HCT116 (cell line): ENCODE measurements around the gene PINK1. TPM values are rescaled to one million over a fixed set of nuclear protein-coding genes. Genes with fewer than 3 reads are reported as not detected.
A peak's percentile ranks its signal among the peaks of the same experiment; 100 is the strongest.

Experiments
- ATAC-seq: fragments of 200-7000 bp; cut with Tn5 transposase; 2 replicates; pipeline ENCODE4 v1.9.1; 2020; ENCODE audit warnings: mild to moderate bottlenecking, moderate library complexity
- BruUV-seq: library from RNA; stranded (reverse); fragments of 400-500 nt; replicated peaks from 2 replicates; lab custom pipeline; 2021; lab: Mats Ljungman, UMichigan
- CTCF ChIA-PET: fragments of 300-600 bp; sonication (Branson Sonifier 250); formaldehyde crosslinking; loops from one replicate; lab custom pipeline; 2021; ENCODE audit warnings: antibody characterized with exemption; lab: Charles Lee
- POLR2A ChIA-PET: fragments of 300-600, 350-600 bp; sonication (Branson Sonifier 250); formaldehyde crosslinking; loops from one replicate; lab custom pipeline; 2021; ENCODE audit warnings: antibody characterized with exemption; lab: Charles Lee
- RAD21 ChIA-PET, 2 experiments: fragments of 300-600 bp; sonication (Branson Sonifier 250); formaldehyde crosslinking; loops; one replicate each; lab custom pipeline; 2023; ENCODE audit warnings: low total read pairs in 2 of 2; ENCODE audit not compliant: uncharacterized antibody in 2 of 2, unreplicated experiment in 2 of 2, low non-redundant PET in 1 of 2; lab: Charles Lee
- DNase-seq: peaks from one replicate; pipeline ENCODE4 v3.0.0-alpha.2; 2010; ENCODE audit warnings: low read depth, low spot score
- H2AFZ ChIP-seq: fragments of 200-600 bp; shearing (Covaris generic), sonication (generic); 2 replicates; pipeline ENCODE4 v1.6.1; 2017; ENCODE audit warnings: low read depth, mixed run types, mixed read lengths, antibody characterized with exemption, low read length; ENCODE audit not compliant: poor library complexity, severe bottlenecking
- H3K27ac ChIP-seq: 2 replicates; pipeline ENCODE4 v1.5.1; 2012; ENCODE audit warnings: low read depth, low read length
- H3K27me3 ChIP-seq: fragments of 200-600 bp; sonication (generic); 2 replicates; pipeline ENCODE4 v1.6.1; 2016; ENCODE audit warnings: mixed run types, low read length, mixed read lengths; ENCODE audit not compliant: insufficient read depth
- H3K36me3 ChIP-seq, 2 experiments: fragments of 200-500 bp in 1 of 2; fragments of 200-600 bp in 1 of 2; sonication (Bioruptor generic) in 1 of 2; sonication (generic) in 1 of 2; 2 replicates each; pipeline versions ENCODE4 v1.5.1 to v1.6.1; 2014 to 2016; ENCODE audit warnings: low read length in 2 of 2, inconsistent platforms in 1 of 2, mixed read lengths in 1 of 2, mixed run types in 1 of 2; ENCODE audit not compliant: insufficient read depth in 2 of 2, control insufficient read depth in 1 of 2
- H3K4me1 ChIP-seq, 2 experiments: fragments of 200-600 bp in 1 of 2; sonication (generic) in 1 of 2; 2 replicates each; pipeline versions ENCODE4 v1.5.1 to v1.6.1; 2012 to 2017; ENCODE audit warnings: low read length in 2 of 2, inconsistent platforms in 1 of 2, mild to moderate bottlenecking in 1 of 2, mixed read lengths in 1 of 2, mixed run types in 1 of 2, moderate library complexity in 1 of 2; ENCODE audit not compliant: insufficient read depth in 2 of 2, control insufficient read depth in 1 of 2
- H3K4me2 ChIP-seq: fragments of 200-600 bp; sonication (generic); 2 replicates; pipeline ENCODE4 v1.6.1; 2017; ENCODE audit warnings: mixed run types, low read length, mixed read lengths
- H3K4me3 ChIP-seq, 2 experiments: fragments of 200-600 bp in 1 of 2; sonication (generic) in 1 of 2; replicated peaks in 1 of 2; 2 replicates each; pipeline ENCODE4 v1.5.1; 2011 to 2016; ENCODE audit warnings: low read length in 2 of 2, control low read depth in 1 of 2, low read depth in 1 of 2, mild to moderate bottlenecking in 1 of 2, mixed read lengths in 1 of 2, mixed run types in 1 of 2
- H3K79me2 ChIP-seq: fragments of 200-600 bp; sonication (generic); 2 replicates; pipeline ENCODE4 v1.6.1; 2017; ENCODE audit warnings: mild to moderate bottlenecking, mixed run types, low read length, moderate library complexity, mixed read lengths; ENCODE audit not compliant: insufficient read depth
- H3K9ac ChIP-seq: fragments of 200-600 bp; sonication (generic); 2 replicates; pipeline ENCODE4 v1.6.1; 2016; ENCODE audit warnings: low read length, mixed read lengths
- H3K9me2 ChIP-seq: fragments of 200-600 bp; sonication (generic), shearing (Covaris generic); 2 replicates; pipeline ENCODE4 v1.6.1; 2017; ENCODE audit warnings: mixed run types, mild to moderate bottlenecking, moderate library complexity; ENCODE audit not compliant: insufficient read depth
- H3K9me3 ChIP-seq, 2 experiments: fragments of 200-500 bp in 1 of 2; fragments of 200-600 bp in 1 of 2; sonication (Bioruptor generic) in 1 of 2; sonication (generic) in 1 of 2; 2 replicates each; pipeline ENCODE4 v1.6.1; 2014 to 2017; ENCODE audit warnings: low read length in 2 of 2, mixed read lengths in 2 of 2, inconsistent platforms in 1 of 2, low read depth in 1 of 2, mild to moderate bottlenecking in 1 of 2, mixed run types in 1 of 2, moderate library complexity in 1 of 2; ENCODE audit not compliant: control insufficient read depth in 1 of 2, insufficient read depth in 1 of 2
- H4K20me1 ChIP-seq: fragments of 200-600 bp; sonication (generic), shearing (Covaris generic); 2 replicates; pipeline ENCODE4 v1.6.1; 2017; ENCODE audit warnings: mixed run types, mild to moderate bottlenecking, moderate library complexity; ENCODE audit not compliant: insufficient read depth
- ATF3 ChIP-seq: IDR thresholded peaks from 2 replicates; pipeline ENCODE4 v1.6.1; 2012
- CBX3 ChIP-seq: IDR thresholded peaks from 2 replicates; pipeline ENCODE4 v1.6.1; 2012; ENCODE audit warnings: low read depth
- CEBPB ChIP-seq: IDR thresholded peaks from 2 replicates; pipeline ENCODE4 v1.6.1; 2012; ENCODE audit warnings: low read depth
- CTCF ChIP-seq, 3 experiments: fragments of 200-600 bp in 1 of 3; sonication (generic) in 1 of 3; IDR thresholded peaks in 2 of 3; conservative IDR thresholded peaks in 1 of 3; 2 replicates each; pipeline ENCODE4 v1.5.1; 2012 to 2017; ENCODE audit warnings: low read depth in 2 of 3, low read length in 2 of 3, antibody characterized with exemption in 1 of 3, borderline replicate concordance in 1 of 3, control low read depth in 1 of 3, mild to moderate bottlenecking in 1 of 3, mixed read lengths in 1 of 3, mixed run types in 1 of 3, moderate library complexity in 1 of 3; ENCODE audit not compliant: insufficient read depth in 1 of 3
- EGR1 ChIP-seq: IDR thresholded peaks from 2 replicates; pipeline ENCODE4 v1.6.1; 2012; ENCODE audit warnings: low read depth
- FOSL1 ChIP-seq: IDR thresholded peaks from 2 replicates; pipeline ENCODE4 v1.6.1; 2012; ENCODE audit warnings: low read depth
- JUND ChIP-seq: IDR thresholded peaks from 2 replicates; pipeline ENCODE4 v1.6.1; 2012
- POLR2AphosphoS5 ChIP-seq: IDR thresholded peaks from 2 replicates; pipeline ENCODE4 v1.6.1; 2011; ENCODE audit warnings: mild to moderate bottlenecking, low read depth, low read length, moderate library complexity
- REST ChIP-seq: IDR thresholded peaks from 2 replicates; pipeline ENCODE4 v1.6.1; 2012; ENCODE audit warnings: low read depth
- SIN3A ChIP-seq: IDR thresholded peaks from 2 replicates; pipeline ENCODE4 v1.6.1; 2012; ENCODE audit warnings: low read depth
- SP1 ChIP-seq: IDR thresholded peaks from 2 replicates; pipeline ENCODE4 v1.6.1; 2012; ENCODE audit warnings: low read depth
- SRF ChIP-seq: IDR thresholded peaks from 2 replicates; pipeline ENCODE4 v1.6.1; 2012; ENCODE audit warnings: low read depth
- ZNF274 ChIP-seq: fragments of 200-500 bp; sonication (Bioruptor generic); IDR thresholded peaks from 2 replicates; pipeline ENCODE4 v1.6.1; 2014; ENCODE audit warnings: mild to moderate bottlenecking, low read depth, low read length, inconsistent platforms
- intact Hi-C: fragments of 100-400 bp; cut with micrococcal nuclease; formaldehyde crosslinking; loops from 2 replicates; pipeline ENCODE4 v1.10.0; 2022
- total RNA-seq: library from RNA; stranded (reverse); gene quantifications from one replicate; pipeline ENCODE4 v1.2.1, GENCODE V29; 2021; ENCODE audit not compliant: unreplicated experiment

Gene PINK1
- total RNA-seq, 1 experiment from 2014 or later, result 29.4 TPM

GRCh38 chr1:20612221-20612746, 21.0 kb upstream of the PINK1 start:
- Histone ChIP-seq H2AFZ (no peak overlapping the region), H3K9ac (peak overlapping the region; percentile 70; the same call in 1 of the 2 replicates), H3K9me3 (no peaks in the 10 kb centered on the region), H4K20me1 (no peaks in the 10 kb centered on the region), H3K27me3 (no peaks in the 10 kb centered on the region), H3K79me2 (no peaks in the 10 kb centered on the region), H3K27ac (peak overlapping the region; percentile 94), H3K4me2 (peak overlapping the region; percentile 65), H3K36me3 (no peaks in the 10 kb centered on the region), H3K4me1 (peaks cover 34 to 45% of the 10 kb centered on the region in 2 experiments), H3K4me3 (peak overlapping the region in 1 of 2 experiments; percentile 2; a peak in 1 of 4 replicates), H3K9me2 (no peaks in the 10 kb centered on the region)
- TF ChIP-seq SRF (no peak), EGR1 (peak; percentile 88), CBX3 (peak; percentile 87), CEBPB (no peak), FOSL1 (peak; percentile 54; the same call in 1 of the 2 replicates), ZNF274 (no peak), REST (no peak), CTCF (IDR thresholded peaks at IDR 0.05 in 2 of 3, conservative IDR thresholded peaks at IDR 0.05 in 1 of 3; ENCODE audit: borderline replicate concordance in 1 of 3, insufficient read depth in 1 of 3, low read depth in 2 of 3, low read length in 2 of 3) (no peak), SP1 (peak; percentile 75), SIN3A (no peak), POLR2AphosphoS5 (peak; percentile 30; the same call in 1 of the 2 replicates), JUND (peak; percentile 56), ATF3 (no peak)
- BruUV-seq, result no TSS peak
- DNase-seq (peak; percentile 71), ATAC-seq (peak; percentile 68)
- ChIA-PET CTCF (interaction anchor here (2.1 kb wide), 1 partner anchor 22 kb away, joined by 10 read pairs; no protein-coding TSS in a partner anchor), RAD21 (interaction anchor here (0.7 to 1.1 kb wide), 3 partner anchors 9 to 118 kb away, joined by 3 to 4 read pairs (median 4); partner anchors contain the start of gene CDA (in 1 of the 2)), POLR2A (interaction anchor here (1.7 kb wide), 1 partner anchor 24 kb away, joined by 5 read pairs; the partner anchor contains the start of gene CDA)
- intact Hi-C loops, result loop anchor here (5.0 kb wide), 1 partner anchor 35 kb away; no protein-coding TSS in a partner anchor
